GM12878 (cell line): ENCODE results near the gene SLC35G6. TPM values are rescaled to one million over a fixed set of nuclear protein-coding genes. Genes with fewer than 3 reads are reported as not detected.

Experiments
- ATAC-seq: fragments of 200-7000 bp; cut with Tn5 transposase; 3 replicates; pipeline ENCODE4 v1.9.1; 2020; ENCODE audit warnings: mild to moderate bottlenecking, moderate library complexity
- BruUV-seq: library from RNA; stranded (reverse); fragments of 400-500 nt; replicated peaks from 2 replicates; lab custom pipeline; 2021; lab: Mats Ljungman, UMichigan
- CTCF ChIA-PET: fragments of 300-600 bp; sonication (Branson Sonifier 250); formaldehyde crosslinking; extraction: SDS; loops from one replicate; lab custom pipeline; 2021; ENCODE audit warnings: inconsistent platforms; lab: Yijun Ruan, JAX
- POLR2A ChIA-PET: fragments of 350-600 bp; formaldehyde crosslinking; extraction: SDS; loops from one replicate; lab custom pipeline; 2021; ENCODE audit warnings: inconsistent platforms; lab: Charles Lee
- RAD21 ChIA-PET: fragments of 300-600 bp; sonication (Branson Sonifier 250); formaldehyde crosslinking; loops from one replicate; lab custom pipeline; 2023; ENCODE audit warnings: antibody characterized with exemption; ENCODE audit not compliant: unreplicated experiment; lab: Charles Lee
- SMC1A ChIA-PET: fragments of 300-600 bp; sonication (Branson Sonifier 250); formaldehyde crosslinking; loops from one replicate; lab custom pipeline; 2023; ENCODE audit not compliant: unreplicated experiment, uncharacterized antibody; lab: Charles Lee
- DNase-seq: peaks from one replicate; pipeline ENCODE4 v3.0.0-alpha.2; 2011; ENCODE audit warnings: low read depth, low spot score
- FAIRE-seq: peaks from 3 replicates; lab custom pipeline; 2011; peaks lifted over from hg19 to GRCh38; lab: Jason Lieb, UNC
- H2AFZ ChIP-seq: 2 replicates; pipeline ENCODE4 v1.6.0; 2011; ENCODE audit warnings: low read depth, low read length, control low read depth; ENCODE audit not compliant: control insufficient read depth
- H3K27ac ChIP-seq: 2 replicates; pipeline ENCODE4 v1.5.1; 2011; ENCODE audit warnings: control low read depth; ENCODE audit not compliant: control insufficient read depth, insufficient read depth
- H3K27me3 ChIP-seq, 2 experiments: replicated peaks in 1 of 2; 2 replicates each; pipeline versions ENCODE4 v1.6.0 to v1.6.1; 2011; ENCODE audit warnings: low read length in 1 of 2; ENCODE audit not compliant: control insufficient read depth in 2 of 2, insufficient read depth in 2 of 2
- H3K36me3 ChIP-seq, 2 experiments: 2 replicates each; pipeline ENCODE4 v1.5.1; 2011; ENCODE audit warnings: low read length in 1 of 2; ENCODE audit not compliant: control insufficient read depth in 2 of 2, insufficient read depth in 2 of 2
- H3K4me1 ChIP-seq: 2 replicates; pipeline ENCODE4 v1.6.1; 2011; ENCODE audit warnings: mild to moderate bottlenecking, low read length, moderate library complexity, mixed read lengths; ENCODE audit not compliant: control insufficient read depth, insufficient read depth
- H3K4me2 ChIP-seq: 2 replicates; pipeline ENCODE4 v1.6.0; 2011; ENCODE audit warnings: control low read depth; ENCODE audit not compliant: control insufficient read depth, insufficient read depth
- H3K4me3 ChIP-seq: fragments of 200-600 bp; sonication (generic); 2 replicates; pipeline ENCODE4 v1.5.1; 2016
- H3K79me2 ChIP-seq: 2 replicates; pipeline ENCODE4 v1.6.0; 2011; ENCODE audit warnings: low read length; ENCODE audit not compliant: control insufficient read depth, insufficient read depth
- H3K9ac ChIP-seq: 2 replicates; pipeline ENCODE4 v1.8.0; 2011; ENCODE audit warnings: low read length, control low read depth, mixed read lengths; ENCODE audit not compliant: control insufficient read depth, insufficient read depth
- H3K9me3 ChIP-seq: replicated peaks from 3 replicates; pipeline ENCODE4 v1.5.1; 2011; ENCODE audit warnings: mild to moderate bottlenecking, low read length; ENCODE audit not compliant: control insufficient read depth, insufficient read depth
- H4K20me1 ChIP-seq: 2 replicates; pipeline ENCODE4 v1.6.0; 2011; ENCODE audit not compliant: control insufficient read depth, insufficient read depth
- BCL3 ChIP-seq: IDR thresholded peaks from 2 replicates; pipeline ENCODE4 v1.6.1; 2011; ENCODE audit warnings: borderline replicate concordance, low read depth, mild to moderate bottlenecking, moderate library complexity, low read length; ENCODE audit not compliant: insufficient read depth, poor library complexity, severe bottlenecking
- BHLHE40 ChIP-seq, 2 experiments: fragments of 450-650 bp in 1 of 2; IDR thresholded peaks; 2 replicates each; pipeline ENCODE4 v1.6.1; 2011 to 2017; ENCODE audit warnings: low read depth in 2 of 2, borderline replicate concordance in 1 of 2, improper control_type of control experiment in 1 of 2, low read length in 1 of 2, mild to moderate bottlenecking in 1 of 2
- CTCF ChIP-seq, 3 experiments: IDR thresholded peaks in 2 of 3; conservative IDR thresholded peaks in 1 of 3; 2 replicates each; pipeline ENCODE4 v1.5.1; 2011; ENCODE audit warnings: low read depth in 3 of 3, low read length in 3 of 3, mild to moderate bottlenecking in 3 of 3, control low read depth in 2 of 3, moderate library complexity in 2 of 3, inconsistent platforms in 1 of 3, mixed read lengths in 1 of 3; ENCODE audit not compliant: control insufficient read depth in 2 of 3, insufficient read depth in 1 of 3; ENCODE audit errors: extremely low read depth in 1 of 3
- CUX1 ChIP-seq: IDR thresholded peaks from 2 replicates; pipeline ENCODE4 v1.6.1; 2012; ENCODE audit warnings: improper control_type of control experiment, low read depth, low read length; ENCODE audit not compliant: insufficient replicate concordance
- FOXM1 ChIP-seq: IDR thresholded peaks from 2 replicates; pipeline ENCODE4 v1.6.1; 2012; ENCODE audit warnings: low read depth, mild to moderate bottlenecking, inconsistent platforms, low read length, moderate library complexity
- IKZF2 ChIP-seq, 2 experiments: fragments of 450-650 bp; IDR thresholded peaks; 2 replicates each; pipeline ENCODE4 v1.6.1; 2017; ENCODE audit warnings: mild to moderate bottlenecking in 2 of 2, moderate library complexity in 2 of 2
- NR2C1 ChIP-seq: fragments of 450-650 bp; IDR thresholded peaks from 2 replicates; pipeline ENCODE4 v1.6.1; 2017; ENCODE audit warnings: antibody characterized with exemption, mild to moderate bottlenecking, moderate library complexity
- POLR2AphosphoS2 ChIP-seq: IDR thresholded peaks from 2 replicates; pipeline ENCODE4 v1.6.1; 2011; ENCODE audit warnings: low read depth, mild to moderate bottlenecking, low read length, improper control_type of control experiment, moderate library complexity
- TCF7 ChIP-seq: IDR thresholded peaks from 2 replicates; pipeline ENCODE4 v1.6.1; 2014; ENCODE audit warnings: antibody characterized with exemption, borderline replicate concordance
- WGBS: methylation state at CpG from one replicate; pipeline ENCODE4 v1.1.6; 2016; ENCODE audit warnings: low lambda C conversion rate; ENCODE audit not compliant: insufficient replicate concordance, insufficient coverage; ENCODE audit errors: missing lambda C conversion rate; 5-methylcytosine and 5-hydroxymethylcytosine counted together
- in situ Hi-C: fragments of 300-500 bp; cut with MboI; formaldehyde crosslinking; loops from 9 replicates; pipeline ENCODE4 v1.14.3; 2018; ENCODE audit warnings: mixed read lengths
- intact Hi-C: fragments of 100-400 bp; cut with micrococcal nuclease; formaldehyde crosslinking; loops from one replicate; pipeline ENCODE4 v1.14.2; 2022; ENCODE audit not compliant: unreplicated experiment
- polyA plus RNA-seq, 11 experiments: library from polyadenylated mRNA; depleted of rRNA in 4 of 11; unstranded in 6 of 11; stranded (reverse) in 5 of 11; fragments of >200 nt; fragmentation: Nextera tagmentation in 4 of 11; fragmentation: Illumina TruSeq in 1 of 11; extraction: Ambion mirVana in 4 of 11; extraction: Trizol in 1 of 11; gene quantifications; 1 replicate in 1 of 11; 2 replicates in 10 of 11; pipeline versions ENCODE4 v1.2.1 to v1.2.3, GENCODE V29; 2011 to 2016; ENCODE audit warnings: inconsistent platforms in 2 of 11, missing spikeins in 2 of 11, low read depth in 1 of 11
- total RNA-seq, 4 experiments: library from RNA; depleted of rRNA in 3 of 4; stranded (reverse); fragments of >200 nt in 3 of 4; fragmentation: Illumina TruSeq in 1 of 4; extraction: Trizol in 1 of 4; gene quantifications; 2 replicates each; pipeline versions ENCODE4 v1.2.1 to v1.2.3, GENCODE V29; 2013 to 2021
- TF ChIP-seq, protein P1 (sequence below): IDR thresholded peaks from 2 replicates; pipeline ENCODE4 v1.6.1; 2011; ENCODE audit warnings: borderline replicate concordance, low read depth, mild to moderate bottlenecking, moderate library complexity, mixed read lengths, low read length; ENCODE audit not compliant: insufficient read depth; ENCODE audit errors: extremely low read length

The SLC35G6 gene
- total and polyA plus RNA-seq, 10 of the 15 experiments (the other 5 are each of a cell fraction or from before 2014, with no cell fraction given), result 0.20 TPM; not detected in 9

- 70% methylated on average over 30 of the region's 31 CpGs for WGBS
- TF ChIP-seq, protein P1, sequence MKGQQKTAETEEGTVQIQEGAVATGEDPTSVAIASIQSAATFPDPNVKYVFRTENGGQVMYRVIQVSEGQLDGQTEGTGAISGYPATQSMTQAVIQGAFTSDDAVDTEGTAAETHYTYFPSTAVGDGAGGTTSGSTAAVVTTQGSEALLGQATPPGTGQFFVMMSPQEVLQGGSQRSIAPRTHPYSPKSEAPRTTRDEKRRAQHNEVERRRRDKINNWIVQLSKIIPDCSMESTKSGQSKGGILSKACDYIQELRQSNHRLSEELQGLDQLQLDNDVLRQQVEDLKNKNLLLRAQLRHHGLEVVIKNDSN, result no peak
- no peak for TF ChIP-seq BHLHE40 (IDR thresholded peaks at IDR 0.05; ENCODE audit: borderline replicate concordance in 1 of 2, low read depth in 2 of 2, low read length in 1 of 2)
- no peak for TF ChIP-seq IKZF2 (IDR thresholded peaks at IDR 0.05)
- TF ChIP-seq FOXM1, result no peak
- TF ChIP-seq CUX1, result no peak
- TF ChIP-seq NR2C1, result no peak
- TF ChIP-seq CTCF (IDR thresholded peaks at IDR 0.05 in 2 of 3, conservative IDR thresholded peaks at IDR 0.05 in 1 of 3; ENCODE audit: control insufficient read depth in 2 of 3, extremely low read depth in 1 of 3, insufficient read depth in 1 of 3, low read depth in 3 of 3, low read length in 3 of 3), result no peak
- TF ChIP-seq BCL3, result no peak
- no peak for TF ChIP-seq POLR2AphosphoS2
- no peak for TF ChIP-seq TCF7
Observed at GRCh38 chr17:7437369-7437863, 43.8 kb upstream of the SLC35G6 start.

More at GRCh38 chr17:7437369-7437863, 43.8 kb upstream of the SLC35G6 start:
- Histone ChIP-seq H2AFZ (no peak overlapping the region), H3K79me2 (peaks cover 6% of the 10 kb centered on the region), H3K27ac (no peak overlapping the region), H3K4me1 (peaks cover 29% of the 10 kb centered on the region), H3K4me2 (peak overlapping the region; percentile 85), H3K36me3 (no peaks in the 10 kb centered on the region), H4K20me1 (no peaks in the 10 kb centered on the region), H3K9me3 (no peaks in the 10 kb centered on the region), H3K4me3 (peak overlapping the region; percentile 33; the same call in 1 of the 2 replicates), H3K9ac (no peak overlapping the region), H3K27me3 (peaks cover 0 to 4% of the 10 kb centered on the region in 2 experiments; a peak in 2 of 4 replicates)
- ChIA-PET POLR2A (interaction anchor here (1.3 to 8.2 kb wide), 6 partner anchors 8 to 81 kb away, joined by 3 to 63 read pairs (median 10); partner anchors contain the start of genes CHRNB1, POLR2A and ZBTB4), SMC1A (interaction anchor here (1.3 to 3.4 kb wide), 3 partner anchors 82 to 124 kb away, joined by 5 to 35 read pairs (median 5); partner anchors contain the start of gene TNFSF13), CTCF (interaction anchor here (0.7 to 3.4 kb wide), 18 partner anchors 9 to 973 kb away, joined by 3 to 58 read pairs (median 6); partner anchors contain the start of genes ACAP1, CD68, CHRNB1 and POLR2A), RAD21 (interaction anchor here (0.8 to 3.0 kb wide), 11 partner anchors 34 to 250 kb away, joined by 3 to 21 read pairs (median 5); partner anchors contain the start of genes CD68, MPDU1, POLR2A and TMEM256)
- ATAC-seq (no peak), FAIRE-seq (no peak), DNase-seq (no peak)
- in situ Hi-C loops (no loop called here), intact Hi-C loops (loop anchor here (5.0 to 10.0 kb wide), 4 partner anchors 35 to 393 kb away; partner anchors contain the start of genes KCTD11, SENP3, SLC16A11 and TMEM256)
- no TSS peak for BruUV-seq
